Measurements from ENCODE around the gene SLC22A16. TPM values are rescaled to one million over a fixed set of nuclear protein-coding genes. Genes with fewer than 3 reads are reported as not detected.

The SLC22A16 gene
- total RNA-seq, 1 donor from 2014 or later, result not detected

DNA sequence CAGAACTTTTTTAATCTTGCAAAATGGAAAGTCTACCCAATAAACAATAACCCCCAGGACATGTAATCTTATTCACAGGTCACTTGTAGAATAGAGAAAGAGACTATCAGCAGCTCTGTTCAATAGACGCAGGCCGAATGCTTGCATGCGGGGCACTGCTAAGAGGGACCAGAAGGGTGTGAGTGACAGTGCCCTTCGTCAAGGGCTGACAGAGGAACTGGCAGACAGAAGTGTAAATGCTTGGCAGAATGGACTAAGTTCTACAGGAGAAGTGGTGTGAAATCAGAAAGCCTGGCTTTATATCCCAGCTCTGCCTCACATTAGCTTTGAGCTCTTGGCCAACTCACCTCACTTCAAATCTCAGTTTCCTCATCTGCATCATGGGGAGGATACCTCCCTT, 82.0 kb downstream of the SLC22A16 start:
- H3K27ac ChIP-seq, result no peak overlapping the region
- H3K27me3 ChIP-seq, result no peaks in the 10 kb centered on the region
- TF ChIP-seq CTCF (IDR thresholded peaks at IDR 0.05), result no peak
- no peak for DNase-seq (ENCODE audit: low spot score in 2 of 2)
- H3K4me3 ChIP-seq, result no peak overlapping the region
- no peaks in the 10 kb centered on the region for H3K9me3 ChIP-seq
- intact Hi-C loops (cut with DNase I), result loop anchor here (5.0 to 10.0 kb wide), 2 partner anchors 67 to 340 kb away; no protein-coding TSS in a partner anchor
- H3K4me1 ChIP-seq, result no peaks in the 10 kb centered on the region
- no peaks in the 10 kb centered on the region for H3K36me3 ChIP-seq

GRCh38 chr6:110392727-110393126, 83.7 kb downstream of the SLC22A16 start:
- Histone ChIP-seq H3K4me1 (no peaks in the 10 kb centered on the region), H3K9me3 (no peaks in the 10 kb centered on the region), H3K36me3 (no peaks in the 10 kb centered on the region), H3K4me3 (no peak overlapping the region), H3K27me3 (no peaks in the 10 kb centered on the region), H3K27ac (no peak overlapping the region)
- DNase-seq (ENCODE audit: low spot score in 2 of 2), result no peak
- TF ChIP-seq CTCF (IDR thresholded peaks at IDR 0.05), result no peak
- intact Hi-C loops (cut with DNase I), result loop anchor here (5.0 to 10.0 kb wide), 2 partner anchors 65 to 338 kb away; no protein-coding TSS in a partner anchor

- H3K27ac ChIP-seq, result no peak overlapping the region
- TF ChIP-seq CTCF (IDR thresholded peaks at IDR 0.05), result no peak
- intact Hi-C loops (cut with DNase I), result loop anchor here (5.0 to 10.0 kb wide), 2 partner anchors 63 to 336 kb away; no protein-coding TSS in a partner anchor
These were observed 86.0 kb downstream of the SLC22A16 start for GRCh38 chr6:110390404-110390803.

DNA sequence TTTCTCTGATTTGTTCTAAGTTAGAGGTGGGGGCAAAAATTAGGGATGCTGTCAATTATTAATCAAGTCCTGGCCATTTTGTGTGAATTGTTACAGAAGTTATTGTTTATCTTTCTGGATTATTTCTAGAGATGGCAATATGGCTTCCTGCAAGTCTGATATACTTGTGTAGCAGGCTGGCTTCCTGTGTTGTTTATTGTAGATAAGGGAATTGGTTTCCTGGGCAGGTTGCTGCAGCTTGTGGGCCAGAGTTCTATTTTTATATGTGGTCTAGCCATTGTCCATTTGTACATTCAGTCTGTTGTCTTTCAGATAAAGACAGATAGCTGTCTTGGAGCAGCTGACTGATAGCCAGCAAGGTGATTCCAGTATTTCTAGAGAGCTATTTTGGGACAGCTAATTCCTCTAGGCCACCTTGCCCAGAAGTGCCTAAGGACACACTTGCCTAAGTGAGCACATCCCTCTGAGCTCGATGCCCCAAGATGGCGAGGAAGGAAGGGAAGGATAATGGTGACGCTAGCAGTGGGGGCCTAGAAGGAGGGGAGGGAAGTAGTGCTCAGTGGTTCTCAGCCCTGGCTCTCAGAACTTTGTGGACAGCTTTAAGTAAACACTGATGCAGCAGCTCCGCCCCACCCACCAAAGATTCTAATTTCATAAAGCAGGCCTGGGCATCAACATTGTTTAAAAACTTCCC, 86.6 kb downstream of the SLC22A16 start:
- intact Hi-C loops (cut with DNase I), result loop anchor here (5.0 to 10.0 kb wide), 2 partner anchors 63 to 335 kb away; no protein-coding TSS in a partner anchor
- Histone ChIP-seq H3K4me1 (no peaks in the 10 kb centered on the region), H3K27ac (no peak overlapping the region), H3K36me3 (no peaks in the 10 kb centered on the region), H3K9me3 (no peaks in the 10 kb centered on the region), H3K4me3 (no peak overlapping the region), H3K27me3 (no peaks in the 10 kb centered on the region)
- no peak for TF ChIP-seq CTCF (IDR thresholded peaks at IDR 0.05)
- DNase-seq (ENCODE audit: low spot score in 2 of 2), result no peak

More at GRCh38 chr6:110390404-110390803, 86.0 kb downstream of the SLC22A16 start:
- Histone ChIP-seq H3K36me3 (no peaks in the 10 kb centered on the region), H3K9me3 (no peaks in the 10 kb centered on the region), H3K4me3 (no peak overlapping the region), H3K4me1 (no peaks in the 10 kb centered on the region), H3K27me3 (no peaks in the 10 kb centered on the region)
- no peak for DNase-seq (ENCODE audit: low spot score in 2 of 2)

DNA sequence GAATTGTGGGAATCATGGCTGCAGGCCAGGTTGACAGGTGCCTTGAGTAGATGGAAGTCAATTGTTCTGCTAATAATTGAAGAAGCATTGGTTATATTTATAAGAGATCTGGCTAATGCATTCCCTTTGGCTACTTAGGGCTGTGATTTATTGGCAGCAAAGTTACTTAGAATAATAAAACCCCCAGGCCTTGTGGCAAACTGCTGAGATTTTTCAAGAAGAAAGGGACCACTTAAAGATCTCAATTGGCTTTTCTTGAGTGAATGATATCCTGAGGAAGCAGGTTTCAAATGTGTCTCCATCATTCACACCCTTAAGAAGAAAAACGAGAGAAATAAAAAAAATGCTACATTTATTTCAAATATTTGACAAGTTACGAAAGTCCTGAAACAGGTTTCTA, 88.4 kb downstream of the SLC22A16 start:
- no peak for DNase-seq (ENCODE audit: low spot score in 2 of 2)
- TF ChIP-seq CTCF (IDR thresholded peaks at IDR 0.05), result no peak
- Histone ChIP-seq H3K9me3 (no peaks in the 10 kb centered on the region), H3K4me3 (no peak overlapping the region), H3K27ac (no peak overlapping the region), H3K4me1 (no peaks in the 10 kb centered on the region), H3K27me3 (no peaks in the 10 kb centered on the region), H3K36me3 (no peaks in the 10 kb centered on the region)
- intact Hi-C loops (cut with DNase I), result no loop called here
